MM.1S (cell line): Measurements from ENCODE around the gene HMGN2.
A peak's percentile ranks its signal among the peaks of the same experiment; 100 is the strongest.

Source experiments
- DNase-seq: peaks from one replicate; pipeline ENCODE4 v3.0.0-alpha.2; 2015
- H2AFZ ChIP-seq: fragments of 300-600 bp; sonication (generic); 2 replicates; pipeline ENCODE4 v1.6.0; 2016; ENCODE audit warnings: antibody characterized with exemption, low read length
- H3F3A ChIP-seq: fragments of 300-600 bp; sonication (generic); 2 replicates; pipeline ENCODE4 v1.6.1; 2016; ENCODE audit warnings: mild to moderate bottlenecking, antibody characterized with exemption, low read length, moderate library complexity, mixed read lengths; ENCODE audit not compliant: insufficient read depth
- H3K27ac ChIP-seq: fragments of 300-600 bp; sonication (generic); 2 replicates; pipeline ENCODE4 v1.5.1; 2016; ENCODE audit warnings: mild to moderate bottlenecking, low read length
- H3K27me3 ChIP-seq: fragments of 300-600 bp; sonication (generic); replicated peaks from 2 replicates; pipeline ENCODE4 v1.6.0; 2016; ENCODE audit warnings: low read length; ENCODE audit not compliant: insufficient read depth
- H3K36me3 ChIP-seq: fragments of 300-600 bp; sonication (generic); replicated peaks from 2 replicates; pipeline ENCODE4 v1.6.1; 2016; ENCODE audit warnings: mild to moderate bottlenecking, low read length, mixed read lengths; ENCODE audit not compliant: insufficient read depth
- H3K4me1 ChIP-seq: fragments of 300-600 bp; sonication (generic); 2 replicates; pipeline ENCODE4 v1.6.1; 2016; ENCODE audit warnings: low read length, mixed read lengths
- H3K4me2 ChIP-seq: fragments of 300-600 bp; sonication (generic); 2 replicates; pipeline ENCODE4 v1.6.0; 2016; ENCODE audit warnings: low read depth, low read length
- H3K4me3 ChIP-seq: fragments of 300-600 bp; sonication (generic); 2 replicates; pipeline ENCODE4 v1.5.1; 2016; ENCODE audit warnings: low read length, mixed read lengths
- H3K79me2 ChIP-seq: fragments of 300-600 bp; sonication (generic); 2 replicates; pipeline ENCODE4 v1.6.1; 2016; ENCODE audit warnings: mixed run types, low read length, mixed read lengths
- H3K9ac ChIP-seq: fragments of 300-600 bp; sonication (generic); 2 replicates; pipeline ENCODE4 v1.6.1; 2016; ENCODE audit warnings: low read length, mixed read lengths
- H3K9me2 ChIP-seq: fragments of 300-600 bp; sonication (generic); replicated peaks from 2 replicates; pipeline ENCODE4 v1.6.1; 2016; ENCODE audit warnings: mild to moderate bottlenecking, low read length, mixed read lengths; ENCODE audit not compliant: insufficient read depth
- H3K9me3 ChIP-seq: fragments of 300-600 bp; sonication (generic); replicated peaks from 2 replicates; pipeline ENCODE4 v1.6.1; 2016; ENCODE audit warnings: mild to moderate bottlenecking, low read length, mixed read lengths; ENCODE audit not compliant: insufficient read depth
- H4K20me1 ChIP-seq: fragments of 300-600 bp; sonication (generic); 2 replicates; pipeline ENCODE4 v1.6.1; 2016; ENCODE audit warnings: mild to moderate bottlenecking, low read length, moderate library complexity, mixed read lengths; ENCODE audit not compliant: insufficient read depth
- CTCF ChIP-seq: fragments of 300-600 bp; sonication (generic); IDR thresholded peaks from 2 replicates; pipeline ENCODE4 v1.5.1; 2016; ENCODE audit warnings: antibody characterized with exemption, low read length, mixed read lengths
- EZH2 ChIP-seq: fragments of 300-600 bp; sonication (generic); optimal IDR thresholded peaks from 2 replicates; pipeline ENCODE3; 2017; ENCODE audit warnings: low read depth, mild to moderate bottlenecking, antibody characterized with exemption, low read length, mixed read lengths
- EZH2phosphoT487 ChIP-seq: fragments of 300-600 bp; sonication (generic); IDR thresholded peaks from 2 replicates; pipeline ENCODE4 v1.6.1; 2018; ENCODE audit warnings: antibody characterized with exemption, low read length

The HMGN2 gene

DNA sequence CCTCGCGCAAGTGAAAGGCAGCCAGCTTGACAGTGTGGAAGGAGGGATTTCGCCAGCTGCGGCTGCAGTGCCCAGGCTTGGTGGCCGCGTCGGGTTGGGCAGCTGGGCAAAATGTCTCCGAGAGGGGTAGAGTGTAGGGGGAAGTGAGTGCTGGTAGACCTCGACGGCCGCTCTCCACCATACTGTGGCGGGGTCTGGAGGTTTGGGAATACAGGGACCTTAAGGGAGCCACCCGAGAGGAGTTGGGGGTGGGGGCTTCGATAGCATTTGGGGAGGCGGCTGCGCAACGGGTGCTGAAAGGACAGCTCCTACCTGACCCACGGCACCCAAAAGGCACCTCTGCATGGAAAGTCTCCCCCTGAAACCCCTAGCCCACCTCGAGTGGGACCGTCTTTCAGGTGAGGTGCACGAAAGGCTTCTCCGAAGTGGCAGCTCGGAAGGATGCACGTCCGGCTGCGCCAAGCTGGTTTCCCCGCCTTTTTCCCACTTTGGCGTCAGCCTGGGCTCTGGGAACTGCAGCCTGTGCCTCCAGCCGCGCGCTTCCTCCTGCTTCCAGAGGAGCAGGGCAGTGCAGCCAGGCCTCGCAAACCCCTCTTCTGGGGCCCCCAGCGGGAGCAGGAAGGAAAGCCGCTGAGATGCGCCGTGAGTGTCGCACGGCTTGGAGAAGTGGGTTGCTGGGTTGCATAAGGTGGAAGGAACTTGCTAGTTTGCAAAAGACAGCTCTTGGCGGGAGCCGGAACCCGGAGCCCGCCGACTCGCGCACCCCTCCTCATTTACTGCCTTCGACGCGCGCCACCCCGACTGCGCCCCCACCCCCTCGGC is 531 bp upstream of the HMGN2 start:
- Histone ChIP-seq H2AFZ (peak overlapping the region; percentile 29; the same call in 1 of the 2 replicates), H3K9me2 (no peaks in the 10 kb centered on the region), H3K9me3 (no peaks in the 10 kb centered on the region), H3K79me2 (peaks cover 27% of the 10 kb centered on the region), H3F3A (peaks cover 47% of the 10 kb centered on the region), H4K20me1 (peaks cover 24% of the 10 kb centered on the region), H3K36me3 (peaks cover 20% of the 10 kb centered on the region; the same call in 1 of the 2 replicates), H3K27ac (peak overlapping the region; percentile 98; the same call in 1 of the 2 replicates), H3K27me3 (no peaks in the 10 kb centered on the region), H3K9ac (peak overlapping the region; percentile 100), H3K4me2 (peak overlapping the region; percentile 92), H3K4me1 (peaks cover 21% of the 10 kb centered on the region), H3K4me3 (peak overlapping the region; percentile 93)
- TF ChIP-seq EZH2: no peak
- peak; percentile 45 for DNase-seq

GRCh38 chr1:26472901-26473845 is 933 bp downstream of the HMGN2 start:
- peaks cover 21% of the 10 kb centered on the region for H3K4me1 ChIP-seq
- H3F3A ChIP-seq: peaks cover 59% of the 10 kb centered on the region
- peaks cover 20% of the 10 kb centered on the region; the same call in 1 of the 2 replicates for H3K36me3 ChIP-seq

GRCh38 chr1:26474818-26475217 is 2.6 kb downstream of the HMGN2 start:
- TF ChIP-seq EZH2phosphoT487 (no peak), CTCF (no peak), EZH2 (no peak)
- Histone ChIP-seq H3K4me3 (no peak overlapping the region), H3K9me3 (no peaks in the 10 kb centered on the region), H3K9me2 (no peaks in the 10 kb centered on the region), H3K4me1 (peaks cover 20% of the 10 kb centered on the region), H3K27ac (no peak overlapping the region), H3K36me3 (peaks cover 20% of the 10 kb centered on the region; the same call in 1 of the 2 replicates), H2AFZ (no peak overlapping the region), H3K4me2 (no peak overlapping the region), H4K20me1 (peaks cover 24% of the 10 kb centered on the region), H3K79me2 (peaks cover 27% of the 10 kb centered on the region), H3K27me3 (no peaks in the 10 kb centered on the region), H3F3A (peaks cover 58% of the 10 kb centered on the region), H3K9ac (no peak overlapping the region)
- no peak for DNase-seq

More at GRCh38 chr1:26472901-26473845, 933 bp downstream of the HMGN2 start:
- Histone ChIP-seq H3K9me3 (no peaks in the 10 kb centered on the region), H3K27ac (peak overlapping the region; percentile 98), H3K79me2 (peaks cover 27% of the 10 kb centered on the region), H3K27me3 (no peaks in the 10 kb centered on the region), H3K4me3 (peak overlapping the region; percentile 93), H3K9ac (peak overlapping the region; percentile 100), H3K4me2 (peak overlapping the region; percentile 74), H3K9me2 (no peaks in the 10 kb centered on the region), H2AFZ (no peak overlapping the region), H4K20me1 (peaks cover 24% of the 10 kb centered on the region)
- TF ChIP-seq EZH2phosphoT487 (no peak), CTCF (no peak), EZH2 (no peak)
- DNase-seq: peak; percentile 96
